Retinal pigment epithelial cell (primary cell): ENCODE data around the gene COL24A1.

Experiments used
- DNase-seq: peaks from one replicate; pipeline ENCODE4 v3.0.0-alpha.2; 2010; ENCODE audit warnings: low read depth
- H3K4me3 ChIP-seq: 2 replicates; pipeline ENCODE4 v1.5.1; 2011; ENCODE audit warnings: mild to moderate bottlenecking, low read length, control low read depth, moderate library complexity
- CTCF ChIP-seq: conservative IDR thresholded peaks from 2 replicates; pipeline ENCODE4 v1.5.1; 2011; ENCODE audit warnings: low read depth, low read length, control low read depth, inconsistent platforms

The COL24A1 gene

GRCh38 chr1:85824066-85824840 lies 332.3 kb downstream of the COL24A1 start:
- H3K4me3 ChIP-seq, result no peak overlapping the region
- no peak for DNase-seq
- no peak for TF ChIP-seq CTCF

GRCh38 chr1:85822696-85823095 lies 333.9 kb downstream of the COL24A1 start:
- no peak overlapping the region for H3K4me3 ChIP-seq
- DNase-seq, result no peak
- no peak for TF ChIP-seq CTCF

- DNase-seq, result no peak
- no peak overlapping the region for H3K4me3 ChIP-seq
- no peak for TF ChIP-seq CTCF
Observed at GRCh38 chr1:85818371-85818770, 338.2 kb downstream of the COL24A1 start.

- DNase-seq, result no peak
- TF ChIP-seq CTCF, result no peak
- H3K4me3 ChIP-seq, result no peak overlapping the region
Observed at GRCh38 chr1:85816606-85817005, 340.0 kb downstream of the COL24A1 start.

GRCh38 chr1:85815906-85816305 lies 340.7 kb downstream of the COL24A1 start:
- no peak for DNase-seq

GRCh38 chr1:85806236-85806965 lies 350.2 kb downstream of the COL24A1 start:
- TF ChIP-seq CTCF, result no peak
- H3K4me3 ChIP-seq, result no peak overlapping the region
- no peak for DNase-seq

More at GRCh38 chr1:85815906-85816305, 340.7 kb downstream of the COL24A1 start:
- TF ChIP-seq CTCF, result no peak
- no peak overlapping the region for H3K4me3 ChIP-seq
